Islet of Langerhans (tissue), 1 donor: ENCODE measurements around the gene DMC1.
"Not testable (repeated sequence)": the region's sequence is repeated elsewhere in the genome, so short reads cannot be mapped to it uniquely, and the experiment has no call there.

Experiments
- FAIRE-seq: peaks from one replicate; lab custom pipeline; 2011; peaks lifted over from hg19 to GRCh38; lab: Jason Lieb, UNC

The DMC1 gene

GRCh38 chr22:38501797-38502672 is 67.9 kb downstream of the DMC1 start:
- FAIRE-seq: no peak

DNA sequence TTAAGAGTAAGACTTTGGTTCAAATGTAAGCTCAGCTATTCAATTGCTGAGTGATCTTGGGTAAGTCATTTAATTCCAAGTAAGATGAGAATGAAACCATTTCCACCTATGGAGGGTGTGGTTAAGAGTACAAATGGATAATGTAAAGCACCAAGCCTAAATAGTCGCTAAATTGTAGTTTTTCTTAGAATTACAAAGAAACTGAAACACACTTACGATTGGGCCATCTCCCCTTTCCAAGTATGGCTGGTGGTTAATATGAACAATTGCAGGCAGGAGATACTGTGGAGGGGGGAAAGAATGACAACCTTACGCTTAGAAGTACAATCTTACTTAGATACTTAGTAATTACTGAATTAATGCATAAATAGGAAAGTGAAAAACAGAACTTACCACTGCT is 72.1 kb downstream of the DMC1 start:
- no peak for FAIRE-seq

- no peak for FAIRE-seq
Measured at GRCh38 chr22:38494939-38495338, 75.0 kb downstream of the DMC1 start.

DNA sequence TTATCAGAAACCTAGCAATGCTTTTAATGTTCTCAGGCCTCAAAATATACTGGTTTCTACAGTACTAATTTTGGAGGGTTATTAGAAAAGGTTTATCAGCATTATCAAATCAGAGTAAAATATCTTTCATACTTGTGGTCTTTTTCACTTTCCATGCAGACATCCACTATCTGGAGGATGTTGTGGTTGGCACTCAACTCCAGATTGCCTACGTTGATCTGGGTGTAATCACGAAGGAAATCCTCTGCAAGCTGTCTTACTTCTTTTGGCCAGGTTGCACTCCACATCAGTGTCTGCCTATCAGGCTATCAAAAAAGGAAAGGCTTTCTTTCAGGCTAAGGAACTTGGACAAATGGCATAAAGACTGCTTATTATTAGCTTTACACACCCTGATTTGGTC is 75.5 kb downstream of the DMC1 start:
- no peak for FAIRE-seq

DNA sequence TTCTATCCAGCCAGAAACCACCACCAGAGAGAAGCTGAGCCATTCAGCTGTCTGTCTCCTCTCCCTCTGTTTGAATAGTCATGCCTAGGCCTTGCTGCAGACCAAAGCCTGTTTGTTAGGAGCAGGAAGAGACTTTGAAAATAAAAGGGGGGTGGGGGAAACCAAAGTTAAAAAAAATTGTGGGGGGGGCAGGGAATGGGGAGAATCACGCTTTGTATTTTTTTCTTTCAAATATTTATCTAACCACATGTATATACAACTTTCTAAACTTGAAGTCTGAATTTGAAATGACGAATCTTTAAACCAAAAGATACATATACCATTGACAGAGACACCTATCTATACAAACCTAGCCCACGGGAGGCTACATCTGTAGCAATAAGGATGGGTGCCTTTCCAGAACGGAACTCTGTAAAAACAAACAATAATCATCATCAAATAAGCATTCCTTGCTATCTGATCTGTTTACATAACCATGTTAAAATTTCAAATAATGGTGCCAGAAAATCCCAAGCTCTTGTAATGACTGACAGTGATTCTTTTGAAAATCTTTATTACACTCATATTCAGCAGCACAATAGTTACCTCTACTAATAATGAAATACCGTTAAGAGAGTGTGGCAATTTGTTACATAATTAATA is 78.2 kb downstream of the DMC1 start:
- FAIRE-seq: no peak

- FAIRE-seq: no peak
Measured at GRCh38 chr22:38490915-38491314, 79.1 kb downstream of the DMC1 start.

- no peak for FAIRE-seq
Measured at GRCh38 chr22:38490475-38490874, 79.5 kb downstream of the DMC1 start.

- FAIRE-seq: no peak
Measured at GRCh38 chr22:38489561-38490145, 80.3 kb downstream of the DMC1 start.

- no peak for FAIRE-seq
Measured at GRCh38 chr22:38489142-38489541, 80.8 kb downstream of the DMC1 start.

DNA sequence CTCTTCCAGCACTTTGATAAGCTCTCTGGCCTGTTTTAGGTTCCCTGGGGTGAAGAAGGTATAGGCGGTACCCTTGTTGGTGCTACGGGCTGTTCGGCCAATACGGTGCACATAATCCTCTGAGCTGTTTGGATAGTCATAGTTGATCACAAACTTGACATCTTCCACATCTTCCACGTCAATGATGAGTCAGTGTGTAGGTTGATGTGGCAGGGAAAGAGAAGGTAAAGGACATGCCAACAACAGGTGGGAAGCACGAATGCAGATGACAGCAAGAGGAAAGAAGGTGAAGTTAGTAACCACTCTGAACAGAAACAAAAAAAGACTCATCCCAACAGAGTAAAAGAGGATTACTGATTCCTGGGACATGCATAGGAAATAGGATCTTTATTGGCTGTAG is 82.0 kb downstream of the DMC1 start:
- no peak for FAIRE-seq

GRCh38 chr22:38485783-38486182 is 84.2 kb downstream of the DMC1 start:
- FAIRE-seq: no peak

DNA sequence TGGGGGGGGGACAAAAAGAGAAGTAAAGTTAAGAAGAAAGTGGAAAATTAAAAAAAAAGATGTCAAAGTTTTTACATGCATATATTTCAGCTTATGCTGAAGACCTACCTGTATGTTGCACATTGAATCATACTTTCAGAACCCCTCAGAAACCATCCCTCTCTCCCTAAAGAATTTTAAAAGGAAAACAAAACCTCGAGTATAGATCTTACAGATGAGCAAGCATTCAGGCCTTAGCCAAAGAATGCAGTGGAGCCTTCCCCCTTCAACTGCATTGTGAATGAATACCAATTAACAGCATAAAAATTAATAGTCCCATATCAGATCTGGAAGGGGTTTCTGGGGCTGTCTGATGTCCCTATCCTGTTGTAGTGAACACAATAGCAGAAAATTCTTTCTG is 85.7 kb downstream of the DMC1 start:
- no peak for FAIRE-seq

- FAIRE-seq: no peak
Measured at GRCh38 chr22:38482662-38483308, 87.2 kb downstream of the DMC1 start.

GRCh38 chr22:38481871-38482332 is 88.1 kb downstream of the DMC1 start:
- no peak for FAIRE-seq

DNA sequence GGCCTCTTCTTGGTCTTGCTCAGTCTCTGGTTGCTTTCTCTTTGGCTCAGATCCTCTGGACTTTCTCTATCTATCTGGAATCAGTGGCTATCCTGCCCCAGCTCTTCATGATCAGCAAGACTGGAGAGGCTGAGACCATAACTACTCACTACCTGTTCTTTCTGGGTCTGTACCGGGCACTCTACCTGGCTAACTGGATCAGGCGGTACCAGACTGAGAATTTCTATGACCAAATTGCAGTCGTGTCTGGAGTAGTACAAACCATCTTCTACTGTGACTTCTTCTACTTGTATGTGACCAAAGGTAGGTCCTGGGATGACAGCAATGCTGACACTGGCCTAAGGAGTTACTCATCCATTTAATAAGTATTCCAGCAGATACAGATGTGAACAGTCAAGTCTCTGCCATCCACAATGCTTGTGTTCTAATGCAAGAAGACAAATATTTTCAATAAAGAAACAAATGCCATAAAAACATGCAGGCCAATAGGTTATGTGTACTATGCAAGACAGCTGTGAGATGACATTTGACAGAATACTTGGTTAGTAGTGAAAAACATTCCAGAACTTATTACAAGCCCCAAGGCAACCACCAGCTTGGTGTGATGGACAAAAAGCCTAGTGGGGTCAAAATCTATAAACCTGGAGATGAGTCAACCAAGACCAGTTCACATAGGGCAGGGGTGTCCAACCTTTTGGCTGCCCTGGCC is 88.7 kb downstream of the DMC1 start:
- FAIRE-seq: no peak

- FAIRE-seq: no peak
Measured at GRCh38 chr22:38479096-38479837, 90.7 kb downstream of the DMC1 start.

DNA sequence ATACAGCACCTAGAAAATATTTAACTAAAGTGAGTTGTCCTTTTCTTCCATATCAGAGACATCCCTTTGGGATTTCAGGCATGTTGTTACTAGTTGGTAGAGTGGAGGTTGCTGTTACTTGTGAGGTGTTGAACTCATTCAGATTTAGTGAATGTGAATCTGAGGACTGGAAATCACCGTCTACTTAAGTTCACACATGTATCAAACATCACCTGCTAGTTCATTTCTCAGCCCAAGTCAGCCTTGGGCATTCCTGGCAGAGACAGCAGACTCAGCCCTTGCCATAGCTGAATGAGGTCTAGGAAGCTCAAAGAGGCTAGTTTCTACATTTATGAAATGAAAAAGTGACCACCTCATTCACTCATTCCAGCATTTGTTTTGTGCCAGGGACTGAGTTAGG is 92.4 kb downstream of the DMC1 start:
- FAIRE-seq: no peak

DNA sequence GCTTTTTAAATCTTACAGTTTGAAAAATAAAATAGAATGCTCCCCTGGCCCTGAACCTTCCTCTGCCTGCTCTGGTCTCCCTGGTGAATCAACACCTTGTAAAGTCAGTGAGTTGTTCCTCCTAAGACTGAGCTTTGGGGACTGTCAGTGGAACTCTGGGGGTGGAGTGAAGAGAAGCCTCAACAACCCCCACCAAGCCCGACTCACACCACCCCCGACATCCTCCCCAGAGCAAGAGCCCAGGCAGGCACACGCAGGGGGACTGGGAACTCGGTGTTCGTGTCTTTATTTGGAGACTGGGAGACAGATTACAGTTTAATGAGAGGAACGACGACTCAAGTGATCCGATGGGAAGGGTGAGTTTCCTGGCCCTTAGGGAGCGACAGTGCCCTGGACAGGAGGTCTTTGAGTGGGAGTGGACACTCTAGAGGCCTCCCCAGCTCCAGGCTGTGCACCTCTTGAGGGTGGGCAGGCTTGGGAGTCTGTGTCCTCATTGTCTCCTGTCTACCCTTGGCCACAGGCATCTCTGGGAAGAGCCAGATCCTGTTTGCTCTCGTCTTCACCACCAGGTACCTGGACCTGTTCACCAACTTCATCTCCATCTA is 95.9 kb downstream of the DMC1 start:
- no peak for FAIRE-seq

DNA sequence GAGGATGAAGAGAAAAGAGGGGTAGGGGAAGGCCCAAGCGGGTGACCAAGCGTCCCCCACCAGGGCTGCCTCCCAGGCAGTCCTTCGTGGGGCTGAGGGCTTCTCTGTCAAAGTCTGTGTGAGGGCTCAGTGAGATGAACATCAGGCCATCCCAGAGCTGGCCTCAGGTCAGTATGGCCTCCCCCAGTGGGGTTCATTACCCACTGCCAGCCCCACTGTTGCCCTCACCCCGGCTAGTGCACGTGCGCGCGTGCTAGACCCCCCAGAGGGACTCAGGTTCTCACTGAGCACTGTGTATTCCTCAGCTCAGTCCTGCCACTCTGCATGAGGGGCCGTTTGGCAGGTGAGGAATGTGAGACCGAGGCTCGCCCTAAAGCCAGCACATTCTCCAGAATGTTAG is 98.7 kb downstream of the DMC1 start:
- no peak for FAIRE-seq

DNA sequence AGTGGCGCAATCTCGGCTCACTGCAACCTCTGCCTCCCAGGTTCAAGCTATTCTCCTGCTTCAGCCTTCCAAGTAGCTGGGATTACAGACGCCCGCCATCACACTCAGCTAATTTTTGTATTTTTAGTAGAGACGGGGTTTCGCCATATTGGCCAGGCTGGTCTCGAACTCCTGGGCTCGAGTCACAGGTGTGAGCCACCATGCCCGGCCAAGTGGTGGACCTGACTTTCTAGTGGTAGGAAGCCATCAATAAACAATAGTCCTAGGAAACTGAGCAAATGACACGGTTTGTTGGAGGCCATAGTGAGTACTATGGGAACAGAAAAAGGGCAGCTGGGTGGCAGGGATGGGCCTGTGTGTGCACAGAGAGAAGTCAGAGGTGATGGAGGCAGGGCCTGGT is 99.8 kb downstream of the DMC1 start:
- not testable (repeated sequence) for FAIRE-seq

DNA sequence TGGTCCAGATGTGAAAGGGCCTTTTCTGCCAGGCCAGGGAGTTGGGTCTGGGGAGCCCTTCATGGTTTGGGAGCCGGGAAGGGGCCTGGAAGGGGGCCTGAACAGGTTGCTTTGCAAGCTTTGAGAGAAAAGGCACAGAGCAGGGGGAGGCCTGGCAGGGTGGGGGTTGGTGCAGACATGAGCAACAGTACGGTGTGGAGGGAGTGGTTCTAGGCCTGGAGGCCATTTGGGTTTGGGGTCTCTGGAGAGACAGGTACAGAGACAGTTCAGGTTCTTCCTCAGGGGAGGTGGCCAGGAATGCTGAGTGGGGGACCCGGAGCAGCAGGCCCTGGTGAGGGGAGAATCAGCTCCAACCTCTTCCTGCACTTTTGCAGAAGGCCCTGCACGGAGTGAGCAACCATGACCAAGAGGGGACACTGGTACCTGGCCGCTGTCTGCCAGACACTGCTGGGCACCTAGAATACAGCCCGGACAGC is 100.6 kb downstream of the DMC1 start:
- FAIRE-seq: no peak
